ENCODE results near the gene CYP3A4.
"Not testable (repeated sequence)": the region's sequence is repeated elsewhere in the genome, so short reads cannot be mapped to it uniquely, and the experiment has no call there.

The CYP3A4 gene

GRCh38 chr7:99751322-99752052 is 32.5 kb downstream of the CYP3A4 start:
- not testable (repeated sequence) for DNase-seq (ENCODE audit: low spot score)

- no peak for DNase-seq (ENCODE audit: low spot score)
Measured at GRCh38 chr7:99748846-99749579, 35.0 kb downstream of the CYP3A4 start.

- DNase-seq (ENCODE audit: low spot score) = not testable (repeated sequence)
Measured at GRCh38 chr7:99746915-99747314, 37.1 kb downstream of the CYP3A4 start.

- DNase-seq (ENCODE audit: low spot score) = not testable (repeated sequence)
Measured at GRCh38 chr7:99745395-99745794, 38.6 kb downstream of the CYP3A4 start.

GRCh38 chr7:99742737-99743394 is 41.1 kb downstream of the CYP3A4 start:
- no peak for DNase-seq (ENCODE audit: low spot score)

GRCh38 chr7:99741441-99741795 is 42.6 kb downstream of the CYP3A4 start:
- DNase-seq (ENCODE audit: low spot score) = no peak

- no peak for DNase-seq (ENCODE audit: low spot score)
Measured at GRCh38 chr7:99740573-99741440, 43.2 kb downstream of the CYP3A4 start.

GRCh38 chr7:99739699-99740572 is 44.0 kb downstream of the CYP3A4 start:
- no peak for DNase-seq (ENCODE audit: low spot score)

GRCh38 chr7:99737726-99738125 is 46.3 kb downstream of the CYP3A4 start:
- no peak for DNase-seq (ENCODE audit: low spot score)

- DNase-seq (ENCODE audit: low spot score) = not testable (repeated sequence)
Measured at GRCh38 chr7:99736667-99737066, 47.3 kb downstream of the CYP3A4 start.

GRCh38 chr7:99734987-99735386 is 49.0 kb downstream of the CYP3A4 start, which contains the start of gene CYP3A7:
Gene CYP3A7, minus strand, starts transcription at chr7:99735196. Its CDS starts 103 bp downstream, at chr7:99735093.
- no peak for DNase-seq (ENCODE audit: low spot score)

- DNase-seq (ENCODE audit: low spot score) = no peak
Measured at GRCh38 chr7:99733448-99733847, 50.5 kb downstream of the CYP3A4 start.

GRCh38 chr7:99733003-99733402 is 51.0 kb downstream of the CYP3A4 start:
- no peak for DNase-seq (ENCODE audit: low spot score)

GRCh38 chr7:99731638-99732374 is 52.2 kb downstream of the CYP3A4 start:
- DNase-seq (ENCODE audit: low spot score) = no peak

GRCh38 chr7:99730992-99731391 is 53.0 kb downstream of the CYP3A4 start:
- no peak for DNase-seq (ENCODE audit: low spot score)

- no peak for DNase-seq (ENCODE audit: low spot score)
Measured at GRCh38 chr7:99730238-99730810, 53.7 kb downstream of the CYP3A4 start.

- DNase-seq (ENCODE audit: low spot score) = no peak
Measured at GRCh38 chr7:99729486-99730237, 54.3 kb downstream of the CYP3A4 start.

- no peak for DNase-seq (ENCODE audit: low spot score)
Measured at GRCh38 chr7:99728615-99729014, 55.4 kb downstream of the CYP3A4 start.

- not testable (repeated sequence) for DNase-seq (ENCODE audit: low spot score)
Measured at GRCh38 chr7:99723201-99723600, 60.8 kb downstream of the CYP3A4 start.

Measured in pons (tissue), 1 donor.